Measurements from ENCODE around the gene SLC31A1.
A peak's percentile ranks its signal among the peaks of the same experiment; 100 is the strongest.

Gene SLC31A1
- long read RNA-seq, donor 1, full-length matches to known transcripts: 13 of 92 reads
- long read RNA-seq, donor 1, partial matches to known transcripts: 19 of 92 reads
- long read RNA-seq, donor 1, other reads (novel, unspliced or antisense): 60 of 92 reads
- long read RNA-seq, donor 2, full-length matches to known transcripts: 6 of 6 reads
- long read RNA-seq, donor 2, partial matches to known transcripts: 0 of 6 reads
- long read RNA-seq, donor 2, other reads (novel, unspliced or antisense): 0 of 6 reads
- long read RNA-seq, donor 3, full-length matches to known transcripts: 5 of 42 reads
- long read RNA-seq, donor 3, partial matches to known transcripts: 37 of 42 reads
- long read RNA-seq, donor 3, other reads (novel, unspliced or antisense): 0 of 42 reads
- long read RNA-seq, donor 4, full-length matches to known transcripts: 17 of 95 reads
- long read RNA-seq, donor 4, partial matches to known transcripts: 29 of 95 reads
- long read RNA-seq, donor 4, other reads (novel, unspliced or antisense): 49 of 95 reads
- long read RNA-seq, donor 5, full-length matches to known transcripts: 10 of 118 reads
- long read RNA-seq, donor 5, partial matches to known transcripts: 24 of 118 reads
- long read RNA-seq, donor 5, other reads (novel, unspliced or antisense): 84 of 118 reads
- long read RNA-seq, donor 6, full-length matches to known transcripts: 7 of 51 reads
- long read RNA-seq, donor 6, partial matches to known transcripts: 9 of 51 reads
- long read RNA-seq, donor 6, other reads (novel, unspliced or antisense): 35 of 51 reads
- long read RNA-seq, donor 7, full-length matches to known transcripts: 18 of 108 reads
- long read RNA-seq, donor 7, partial matches to known transcripts: 0 of 108 reads
- long read RNA-seq, donor 7, other reads (novel, unspliced or antisense): 90 of 108 reads
- long read RNA-seq, donor 8, full-length matches to known transcripts: 8 of 84 reads
- long read RNA-seq, donor 8, partial matches to known transcripts: 23 of 84 reads
- long read RNA-seq, donor 8, other reads (novel, unspliced or antisense): 53 of 84 reads

- DNase-seq: peak; percentile 94
Observed at GRCh38 chr9:113221003-113221799, at the start of gene SLC31A1, which contains the start of gene FKBP15. Gene SLC31A1, plus strand, starts transcription at chr9:113221544. Its CDS starts 34,605 bp downstream, at chr9:113256149. Gene FKBP15, minus strand, starts transcription at chr9:113221277. Its CDS starts 34 bp downstream, at chr9:113221243.

- no peak for DNase-seq
Observed at GRCh38 chr9:113173341-113173740, 48.0 kb upstream of the SLC31A1 start.

GRCh38 chr9:113176803-113177202, 44.5 kb upstream of the SLC31A1 start:
- DNase-seq: no peak

GRCh38 chr9:113177251-113177650, 44.1 kb upstream of the SLC31A1 start:
- no peak for DNase-seq

GRCh38 chr9:113178087-113178486, 43.3 kb upstream of the SLC31A1 start:
- no peak for DNase-seq

GRCh38 chr9:113179839-113180238, 41.5 kb upstream of the SLC31A1 start:
- no peak for DNase-seq

- DNase-seq: no peak
Observed at GRCh38 chr9:113181165-113181564, 40.2 kb upstream of the SLC31A1 start.

GRCh38 chr9:113183956-113184488, 37.3 kb upstream of the SLC31A1 start:
- no peak for DNase-seq

- no peak for DNase-seq
Observed at GRCh38 chr9:113184539-113184938, 36.8 kb upstream of the SLC31A1 start.

GRCh38 chr9:113185271-113185670, 36.1 kb upstream of the SLC31A1 start:
- no peak for DNase-seq

- DNase-seq: no peak
Observed at GRCh38 chr9:113186137-113186755, 35.1 kb upstream of the SLC31A1 start.

- DNase-seq: no peak
Observed at GRCh38 chr9:113187929-113188595, 33.3 kb upstream of the SLC31A1 start.

- DNase-seq: no peak
Observed at GRCh38 chr9:113192455-113192854, 28.9 kb upstream of the SLC31A1 start.

GRCh38 chr9:113199683-113200329, 21.5 kb upstream of the SLC31A1 start:
- DNase-seq: no peak

GRCh38 chr9:113205432-113205831, 15.9 kb upstream of the SLC31A1 start:
- no peak for DNase-seq

- no peak for DNase-seq
Observed at GRCh38 chr9:113205861-113206260, 15.5 kb upstream of the SLC31A1 start.

GRCh38 chr9:113210815-113211214, 10.5 kb upstream of the SLC31A1 start:
- DNase-seq: no peak

- DNase-seq: no peak
Observed at GRCh38 chr9:113215132-113215531, 6.2 kb upstream of the SLC31A1 start.

- DNase-seq: no peak
Observed at GRCh38 chr9:113216406-113216805, 4.9 kb upstream of the SLC31A1 start.

Data from right kidney (tissue), 9 donors.